Measurements from ENCODE around the gene FZD7. TPM values are rescaled to one million over a fixed set of nuclear protein-coding genes. Genes with fewer than 3 reads are reported as not detected.

The FZD7 gene
- total RNA-seq = 7.4 TPM

GRCh38 chr2:202033317-202034248, at the start of gene FZD7:
Gene FZD7, plus strand, starts transcription at chr2:202033855. Its CDS starts 793 bp downstream, at chr2:202034648.

GRCh38 chr2:202072737-202073401, 39.2 kb downstream of the FZD7 start, which contains the start of gene KIAA2012:
Gene KIAA2012, plus strand, starts transcription at chr2:202073255. Its CDS starts 373 bp downstream, at chr2:202073628.

Other genes starting within 250 kb of the FZD7 start
- 0.92 TPM for gene CDK15, start 227.3 kb upstream of the FZD7 start, total RNA-seq
- 2.5 TPM for gene KIAA2012, start 39.4 kb downstream of the FZD7 start, total RNA-seq
- gene SUMO1, start 204.7 kb downstream of the FZD7 start, total RNA-seq = 149 TPM
- gene NOP58, start 231.9 kb downstream of the FZD7 start, total RNA-seq = 57.9 TPM

All from diencephalon (tissue), 1 donor.